A549 (cell line): ENCODE measurements around the gene NRXN2.

Experiments used
- CEBPB ChIP-seq, 2 experiments: fragments of >200 bp in 1 of 2; sonication (Bioruptor Twin) in 1 of 2; formaldehyde crosslinking in 1 of 2; IDR thresholded peaks; 2 replicates each; pipeline ENCODE4 v1.6.1; 2012 to 2016
- CHD2 ChIP-seq: fragments of 150-350 bp; IDR thresholded peaks from 2 replicates; pipeline ENCODE4 v1.6.1; 2014; ENCODE audit warnings: low read length; ENCODE audit not compliant: partially characterized antibody
- EP300 ChIP-seq, 2 experiments: fragments of >200 bp; sonication (Bioruptor Twin); formaldehyde crosslinking; IDR thresholded peaks; 2 replicates in 1 of 2; 3 replicates in 1 of 2; pipeline ENCODE4 v1.6.1; 2016 to 2017
- JUN ChIP-seq, 2 experiments: fragments of >200 bp; sonication (Bioruptor Twin); formaldehyde crosslinking; IDR thresholded peaks; 2 replicates in 1 of 2; 3 replicates in 1 of 2; pipeline ENCODE4 v1.6.1; 2016 to 2017
- JUNB ChIP-seq: fragments of >200 bp; sonication (Bioruptor Twin); formaldehyde crosslinking; IDR thresholded peaks from 2 replicates; pipeline ENCODE4 v1.6.1; 2016
- POLR2A ChIP-seq: IDR thresholded peaks from 2 replicates; pipeline ENCODE4 v1.6.1; 2012; ENCODE audit warnings: mild to moderate bottlenecking, low read length
- RAD21 ChIP-seq, 2 experiments: fragments of >200 bp in 1 of 2; sonication (Bioruptor Twin) in 1 of 2; formaldehyde crosslinking in 1 of 2; IDR thresholded peaks in 1 of 2; conservative IDR thresholded peaks in 1 of 2; 2 replicates in 1 of 2; 3 replicates in 1 of 2; pipeline ENCODE4 v1.6.1; 2012 to 2018; ENCODE audit warnings: inconsistent platforms in 1 of 2
- RARB ChIP-seq: fragments of 250-450 bp; sonication (Bioruptor Pico); IDR thresholded peaks from 2 replicates; pipeline ENCODE4 v1.8.0; 2021; ENCODE audit warnings: mild to moderate bottlenecking, moderate library complexity
- RCOR1 ChIP-seq: fragments of 150-350 bp; IDR thresholded peaks from 2 replicates; pipeline ENCODE4 v1.6.1; 2014; ENCODE audit warnings: antibody characterized with exemption, low read length, low read depth
- RNF2 ChIP-seq: fragments of 200-600 bp; sonication (generic); IDR thresholded peaks from 2 replicates; pipeline ENCODE4 v1.6.1; 2016; ENCODE audit warnings: low read depth, mild to moderate bottlenecking, antibody characterized with exemption, moderate library complexity, borderline replicate concordance
- TF ChIP-seq, protein P1 (sequence below): fragments of 450-650 bp; IDR thresholded peaks from 2 replicates; pipeline ENCODE4 v1.6.1; 2014; ENCODE audit warnings: antibody characterized with exemption
- TF ChIP-seq, protein P2 (sequence below): fragments of >200 bp; sonication (Bioruptor Twin); formaldehyde crosslinking; IDR thresholded peaks from 3 replicates; pipeline ENCODE4 v1.5.1; 2016
- TF ChIP-seq, protein P3 (sequence below): fragments of 250-450 bp; sonication (Bioruptor Pico); IDR thresholded peaks from 2 replicates; pipeline ENCODE4 v1.5.0; 2021; ENCODE audit warnings: mild to moderate bottlenecking, moderate library complexity, borderline replicate concordance

DNA sequence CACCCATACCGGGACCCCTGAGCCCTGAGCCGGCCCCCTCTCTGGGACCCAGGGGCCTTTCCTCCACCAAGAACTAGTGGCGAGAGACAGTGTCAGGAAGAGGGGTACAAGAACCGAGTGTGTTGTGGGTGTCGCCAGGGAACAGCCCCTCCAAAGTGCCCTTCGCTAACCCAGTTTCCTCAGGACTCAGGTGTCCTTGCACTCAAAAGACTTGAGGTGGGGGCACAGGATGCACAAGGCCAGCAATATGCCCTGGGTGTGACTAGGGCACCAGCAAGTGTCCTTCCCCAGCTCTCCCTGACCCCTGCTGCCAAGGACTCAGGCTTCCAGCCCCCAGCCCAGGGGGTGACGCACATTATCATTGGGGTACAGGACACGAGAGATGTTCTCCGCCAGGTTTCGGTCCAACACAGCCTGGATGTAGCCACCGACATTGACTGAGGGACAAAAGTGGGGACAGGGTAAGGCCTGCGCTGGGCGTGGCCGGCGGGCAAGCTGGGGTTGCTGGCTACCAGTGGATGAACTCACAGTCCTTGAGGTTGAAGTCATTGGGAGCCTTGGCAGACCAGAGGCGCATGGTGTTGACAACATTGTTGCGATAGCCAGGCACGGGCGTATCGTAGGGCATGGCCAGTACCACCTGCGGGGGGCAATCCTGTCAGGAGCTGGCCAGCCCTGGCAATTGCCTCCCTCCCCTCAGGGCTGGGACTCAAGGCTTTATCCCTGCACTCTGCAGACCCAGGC, 32.1 kb upstream of the NRXN2 start:
- TF ChIP-seq JUNB (no peak), RAD21 (conservative IDR thresholded peaks at IDR 0.05 in 1 of 2, IDR thresholded peaks at IDR 0.05 in 1 of 2) (no peak), RNF2 (no peak), POLR2A (no peak), JUN (IDR thresholded peaks at IDR 0.05) (no peak), RARB (CRISPR knock-in tag) (no peak), EP300 (IDR thresholded peaks at IDR 0.05) (no peak), RCOR1 (no peak), CEBPB (IDR thresholded peaks at IDR 0.05) (no peak), CHD2 (no peak)
- TF ChIP-seq, protein P1, sequence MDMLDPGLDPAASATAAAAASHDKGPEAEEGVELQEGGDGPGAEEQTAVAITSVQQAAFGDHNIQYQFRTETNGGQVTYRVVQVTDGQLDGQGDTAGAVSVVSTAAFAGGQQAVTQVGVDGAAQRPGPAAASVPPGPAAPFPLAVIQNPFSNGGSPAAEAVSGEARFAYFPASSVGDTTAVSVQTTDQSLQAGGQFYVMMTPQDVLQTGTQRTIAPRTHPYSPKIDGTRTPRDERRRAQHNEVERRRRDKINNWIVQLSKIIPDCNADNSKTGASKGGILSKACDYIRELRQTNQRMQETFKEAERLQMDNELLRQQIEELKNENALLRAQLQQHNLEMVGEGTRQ: no peak
- TF ChIP-seq, protein P2, sequence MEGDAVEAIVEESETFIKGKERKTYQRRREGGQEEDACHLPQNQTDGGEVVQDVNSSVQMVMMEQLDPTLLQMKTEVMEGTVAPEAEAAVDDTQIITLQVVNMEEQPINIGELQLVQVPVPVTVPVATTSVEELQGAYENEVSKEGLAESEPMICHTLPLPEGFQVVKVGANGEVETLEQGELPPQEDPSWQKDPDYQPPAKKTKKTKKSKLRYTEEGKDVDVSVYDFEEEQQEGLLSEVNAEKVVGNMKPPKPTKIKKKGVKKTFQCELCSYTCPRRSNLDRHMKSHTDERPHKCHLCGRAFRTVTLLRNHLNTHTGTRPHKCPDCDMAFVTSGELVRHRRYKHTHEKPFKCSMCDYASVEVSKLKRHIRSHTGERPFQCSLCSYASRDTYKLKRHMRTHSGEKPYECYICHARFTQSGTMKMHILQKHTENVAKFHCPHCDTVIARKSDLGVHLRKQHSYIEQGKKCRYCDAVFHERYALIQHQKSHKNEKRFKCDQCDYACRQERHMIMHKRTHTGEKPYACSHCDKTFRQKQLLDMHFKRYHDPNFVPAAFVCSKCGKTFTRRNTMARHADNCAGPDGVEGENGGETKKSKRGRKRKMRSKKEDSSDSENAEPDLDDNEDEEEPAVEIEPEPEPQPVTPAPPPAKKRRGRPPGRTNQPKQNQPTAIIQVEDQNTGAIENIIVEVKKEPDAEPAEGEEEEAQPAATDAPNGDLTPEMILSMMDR: no peak
- TF ChIP-seq, protein P3, sequence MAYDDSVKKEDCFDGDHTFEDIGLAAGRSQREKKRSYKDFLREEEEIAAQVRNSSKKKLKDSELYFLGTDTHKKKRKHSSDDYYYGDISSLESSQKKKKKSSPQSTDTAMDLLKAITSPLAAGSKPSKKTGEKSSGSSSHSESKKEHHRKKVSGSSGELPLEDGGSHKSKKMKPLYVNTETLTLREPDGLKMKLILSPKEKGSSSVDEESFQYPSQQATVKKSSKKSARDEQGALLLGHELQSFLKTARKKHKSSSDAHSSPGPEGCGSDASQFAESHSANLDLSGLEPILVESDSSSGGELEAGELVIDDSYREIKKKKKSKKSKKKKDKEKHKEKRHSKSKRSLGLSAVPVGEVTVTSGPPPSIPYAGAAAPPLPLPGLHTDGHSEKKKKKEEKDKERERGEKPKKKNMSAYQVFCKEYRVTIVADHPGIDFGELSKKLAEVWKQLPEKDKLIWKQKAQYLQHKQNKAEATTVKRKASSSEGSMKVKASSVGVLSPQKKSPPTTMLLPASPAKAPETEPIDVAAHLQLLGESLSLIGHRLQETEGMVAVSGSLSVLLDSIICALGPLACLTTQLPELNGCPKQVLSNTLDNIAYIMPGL (CRISPR knock-in tag): no peak
